Measurements from ENCODE around the gene RBPJL.

RBPJL gene

GRCh38 chr20:45363611-45364492 lies 57.2 kb downstream of the RBPJL start:
- no peak for FAIRE-seq

- no peak for FAIRE-seq
These were observed 58.9 kb downstream of the RBPJL start for GRCh38 chr20:45365444-45365970.

GRCh38 chr20:45366192-45366591 lies 59.6 kb downstream of the RBPJL start:
- no peak for FAIRE-seq

- no peak for FAIRE-seq
These were observed 60.0 kb downstream of the RBPJL start for GRCh38 chr20:45366631-45367030.

- no peak for FAIRE-seq
These were observed 60.5 kb downstream of the RBPJL start for GRCh38 chr20:45367126-45367525.
